ENCODE data around the gene ASPSCR1. TPM values are rescaled to one million over a fixed set of nuclear protein-coding genes. Genes with fewer than 3 reads are reported as not detected.
A peak's percentile ranks its signal among the peaks of the same experiment; 100 is the strongest.

The ASPSCR1 gene
- total RNA-seq, 2 donors from 2014 or later, result 38.1 to 40.1 TPM

- no peaks in the 10 kb centered on the region for H3K9me3 ChIP-seq (ENCODE audit: control insufficient read depth, low read length, poor library complexity, severe bottlenecking)
- no peaks in the 10 kb centered on the region for H3K27me3 Mint-ChIP-seq
- H3K27ac Mint-ChIP-seq, result no peak overlapping the region
- no peak for ATAC-seq
- no peak overlapping the region for H3K4me3 Mint-ChIP-seq
- no peaks in the 10 kb centered on the region for H3K36me3 Mint-ChIP-seq (ENCODE audit: low read depth)
- no peak for DNase-seq
- H3K4me1 Mint-ChIP-seq, result peaks cover 5% of the 10 kb centered on the region
These were observed 38.8 kb downstream of the ASPSCR1 start for GRCh38 chr17:82016061-82016874.

GRCh38 chr17:82016875-82017459 lies 39.5 kb downstream of the ASPSCR1 start:
- no peaks in the 10 kb centered on the region for H3K9me3 ChIP-seq (ENCODE audit: control insufficient read depth, low read length, poor library complexity, severe bottlenecking)
- Mint-ChIP-seq H3K4me3 (no peak overlapping the region), H3K27me3 (no peaks in the 10 kb centered on the region), H3K4me1 (peaks cover 12% of the 10 kb centered on the region), H3K27ac (peak overlapping the region; percentile 51), H3K36me3 (ENCODE audit: low read depth) (no peaks in the 10 kb centered on the region)
- DNase-seq (no peak), ATAC-seq (no peak)

GRCh38 chr17:82017612-82018151 lies 40.3 kb downstream of the ASPSCR1 start:
- Mint-ChIP-seq H3K4me1 (peaks cover 12% of the 10 kb centered on the region), H3K27ac (peak overlapping the region; percentile 51), H3K36me3 (ENCODE audit: low read depth) (no peaks in the 10 kb centered on the region), H3K4me3 (no peak overlapping the region), H3K27me3 (no peaks in the 10 kb centered on the region)
- DNase-seq (no peak), ATAC-seq (no peak)
- H3K9me3 ChIP-seq (ENCODE audit: control insufficient read depth, low read length, poor library complexity, severe bottlenecking), result no peaks in the 10 kb centered on the region

GRCh38 chr17:82018152-82018988 lies 40.9 kb downstream of the ASPSCR1 start:
- Mint-ChIP-seq H3K4me1 (peaks cover 12% of the 10 kb centered on the region), H3K27me3 (no peaks in the 10 kb centered on the region), H3K4me3 (no peak overlapping the region), H3K27ac (no peak overlapping the region), H3K36me3 (ENCODE audit: low read depth) (no peaks in the 10 kb centered on the region)
- ATAC-seq (no peak), DNase-seq (no peak)
- H3K9me3 ChIP-seq (ENCODE audit: control insufficient read depth, low read length, poor library complexity, severe bottlenecking), result no peaks in the 10 kb centered on the region

GRCh38 chr17:82018989-82019689 lies 41.7 kb downstream of the ASPSCR1 start:
- Mint-ChIP-seq H3K36me3 (ENCODE audit: low read depth) (no peaks in the 10 kb centered on the region), H3K4me3 (no peak overlapping the region), H3K27me3 (no peaks in the 10 kb centered on the region), H3K4me1 (peaks cover 16% of the 10 kb centered on the region), H3K27ac (no peak overlapping the region)
- no peak for ATAC-seq
- no peak for DNase-seq
- H3K9me3 ChIP-seq (ENCODE audit: control insufficient read depth, low read length, poor library complexity, severe bottlenecking), result no peaks in the 10 kb centered on the region

- H3K27ac Mint-ChIP-seq, result no peak overlapping the region
- DNase-seq (peak; percentile 37 to 55 (median 50)), ATAC-seq (no peak)
- no peaks in the 10 kb centered on the region for H3K36me3 Mint-ChIP-seq (ENCODE audit: low read depth)
- H3K9me3 ChIP-seq (ENCODE audit: control insufficient read depth, low read length, poor library complexity, severe bottlenecking), result no peaks in the 10 kb centered on the region
- H3K4me3 Mint-ChIP-seq, result no peak overlapping the region
- no peaks in the 10 kb centered on the region for H3K27me3 Mint-ChIP-seq
- H3K4me1 Mint-ChIP-seq, result peaks cover 16% of the 10 kb centered on the region
These were observed 42.5 kb downstream of the ASPSCR1 start for GRCh38 chr17:82019690-82020571.

- H3K9me3 ChIP-seq (ENCODE audit: control insufficient read depth, low read length, poor library complexity, severe bottlenecking), result no peaks in the 10 kb centered on the region
- no peak overlapping the region for H3K4me3 Mint-ChIP-seq
- no peaks in the 10 kb centered on the region for H3K36me3 Mint-ChIP-seq (ENCODE audit: low read depth)
- peaks cover 19% of the 10 kb centered on the region for H3K4me1 Mint-ChIP-seq
- H3K27me3 Mint-ChIP-seq, result no peaks in the 10 kb centered on the region
- no peak for DNase-seq
- no peak for ATAC-seq
- H3K27ac Mint-ChIP-seq, result no peak overlapping the region
These were observed 43.2 kb downstream of the ASPSCR1 start for GRCh38 chr17:82020572-82021106.

- Mint-ChIP-seq H3K27ac (peak overlapping the region; percentile 41), H3K27me3 (no peaks in the 10 kb centered on the region), H3K36me3 (ENCODE audit: low read depth) (no peaks in the 10 kb centered on the region), H3K4me3 (peak overlapping the region; percentile 87), H3K4me1 (peaks cover 19% of the 10 kb centered on the region)
- no peaks in the 10 kb centered on the region for H3K9me3 ChIP-seq (ENCODE audit: control insufficient read depth, low read length, poor library complexity, severe bottlenecking)
- ATAC-seq (no peak), DNase-seq (peak in 1 of 3 donors; percentile 38)
These were observed 43.9 kb downstream of the ASPSCR1 start for GRCh38 chr17:82021107-82021899.

GRCh38 chr17:82021900-82022309 lies 44.5 kb downstream of the ASPSCR1 start:
- H3K27ac Mint-ChIP-seq, result peak overlapping the region; percentile 41
- ATAC-seq, result no peak
- peaks cover 19% of the 10 kb centered on the region for H3K4me1 Mint-ChIP-seq
- DNase-seq, result no peak
- no peaks in the 10 kb centered on the region for H3K27me3 Mint-ChIP-seq
- no peaks in the 10 kb centered on the region for H3K36me3 Mint-ChIP-seq (ENCODE audit: low read depth)
- H3K4me3 Mint-ChIP-seq, result peak overlapping the region; percentile 87
- H3K9me3 ChIP-seq (ENCODE audit: control insufficient read depth, low read length, poor library complexity, severe bottlenecking), result no peaks in the 10 kb centered on the region

- Mint-ChIP-seq H3K27me3 (no peaks in the 10 kb centered on the region), H3K36me3 (ENCODE audit: low read depth) (no peaks in the 10 kb centered on the region), H3K4me3 (peak within 1 kb of the TSS; percentile 87), H3K27ac (peak within 1 kb of the TSS; percentile 41), H3K4me1 (peaks cover 19% of the 10 kb centered on the region)
- ATAC-seq (no peak), DNase-seq (no peak)
- H3K9me3 ChIP-seq (ENCODE audit: control insufficient read depth, low read length, poor library complexity, severe bottlenecking), result no peaks in the 10 kb centered on the region
These were observed 45.0 kb downstream of the ASPSCR1 start, which contains the start of gene CENPX for GRCh38 chr17:82022310-82022980. CENPX (minus strand) TSS chr17:82022878; CDS start chr17:82022861, 17 bp downstream.

Measured in T-helper 17 cell (primary cell).